ENCODE measurements around the gene CABLES1.
"Not testable (repeated sequence)": the region's sequence is repeated elsewhere in the genome, so short reads cannot be mapped to it uniquely, and the experiment has no call there.

Gene CABLES1

DNA sequence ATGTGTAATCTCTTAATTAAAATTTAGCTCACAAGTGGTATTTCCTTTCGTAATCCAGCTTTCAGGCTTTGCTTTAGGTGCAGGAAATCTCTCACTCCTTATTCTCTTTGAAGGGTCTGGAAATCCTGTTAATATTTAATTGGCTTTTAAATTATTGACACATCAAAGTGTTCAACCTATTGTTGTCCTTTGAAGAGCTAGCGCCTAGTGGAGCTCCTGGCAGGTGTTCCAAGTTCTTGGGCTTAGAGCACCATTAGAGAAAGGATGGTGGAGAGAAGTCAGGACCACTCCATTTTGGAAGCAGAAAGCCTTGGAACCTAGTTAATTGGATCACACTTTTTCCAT, 92.4 kb downstream of the CABLES1 start:
- DNase-seq: no peak

DNA sequence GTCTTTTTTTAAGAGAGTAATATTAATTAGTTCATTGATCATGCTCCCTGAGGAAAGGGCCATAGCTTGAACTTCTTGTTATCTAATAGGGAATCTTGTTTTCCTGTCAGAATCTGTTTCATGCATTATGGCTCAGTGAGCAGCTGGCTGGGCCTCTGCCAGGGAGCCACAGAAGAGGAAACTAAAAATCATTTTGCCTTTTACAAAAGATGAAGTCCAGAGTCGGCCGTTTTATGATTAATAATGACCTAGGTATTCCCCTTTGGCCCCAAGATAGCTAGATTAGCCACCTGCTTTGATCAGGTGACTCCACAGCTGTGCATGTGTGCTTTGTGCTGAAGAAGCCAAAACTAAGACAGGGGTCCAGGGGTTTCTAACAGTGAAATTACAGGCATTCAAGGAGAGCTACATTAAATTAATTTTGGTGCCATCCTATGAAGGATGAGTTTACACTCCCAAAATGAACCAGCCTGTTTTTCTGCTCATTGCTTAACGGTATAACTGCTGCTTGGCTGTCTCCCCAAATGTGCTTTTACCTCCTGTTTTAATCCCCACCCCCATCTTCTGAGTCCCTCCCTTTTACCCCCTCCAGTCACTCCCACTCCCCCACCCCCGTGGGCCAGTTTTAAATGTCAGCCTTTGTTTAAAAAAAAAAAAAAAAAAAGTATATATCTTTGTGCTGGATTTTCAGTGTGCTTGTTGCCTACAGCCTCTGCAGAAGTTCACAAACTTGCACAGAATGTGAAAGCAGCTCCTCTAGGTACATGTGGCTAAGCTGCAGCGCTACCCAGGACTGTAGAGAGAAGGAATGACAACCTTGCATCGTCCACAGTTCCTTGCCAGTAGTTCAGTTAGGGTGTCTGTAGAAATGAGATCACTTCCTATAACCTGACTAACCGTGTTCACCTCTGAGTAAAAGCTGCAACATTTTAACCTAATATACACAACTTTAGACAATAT, 93.1 kb downstream of the CABLES1 start:
- DNase-seq: peak; percentile 28

DNA sequence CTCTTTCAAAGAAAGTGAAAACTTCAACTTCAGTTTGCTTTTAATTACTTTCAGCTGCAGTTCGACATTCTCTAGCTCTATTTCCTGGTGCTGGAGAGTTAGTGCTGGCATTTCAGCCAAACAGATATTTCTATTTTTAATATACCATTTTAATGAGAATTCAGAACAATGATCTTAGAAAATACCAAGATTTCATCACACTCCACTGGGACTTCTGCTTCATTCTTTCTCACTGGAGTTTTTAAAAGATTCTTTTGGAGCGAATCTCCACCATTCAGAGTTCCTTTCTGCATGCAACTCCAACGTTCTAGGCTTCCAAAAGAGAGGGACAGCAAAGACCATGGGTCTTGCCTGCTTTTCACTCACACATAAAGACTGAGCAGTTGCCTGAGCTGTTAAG, 94.2 kb downstream of the CABLES1 start:
- no peak for DNase-seq

DNA sequence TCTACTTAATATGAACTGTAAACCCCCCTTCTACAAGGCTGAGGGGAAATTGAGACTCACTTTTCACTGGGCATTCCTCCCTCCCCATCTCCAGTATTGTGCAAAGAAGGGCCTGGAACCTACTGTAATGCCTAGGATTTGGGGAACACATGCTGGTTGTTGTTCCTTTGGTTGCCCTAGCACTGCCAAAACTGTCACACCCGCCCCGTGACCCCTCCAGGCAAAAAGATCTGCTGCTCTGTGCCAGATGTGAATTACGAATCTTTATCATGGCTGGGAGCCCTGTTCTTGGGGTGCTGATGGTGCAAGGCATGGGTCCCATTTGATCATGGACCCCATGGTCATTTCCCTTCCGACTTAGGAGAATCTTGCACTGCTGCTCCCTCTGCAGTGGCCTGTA, 95.4 kb downstream of the CABLES1 start:
- no peak for DNase-seq

DNA sequence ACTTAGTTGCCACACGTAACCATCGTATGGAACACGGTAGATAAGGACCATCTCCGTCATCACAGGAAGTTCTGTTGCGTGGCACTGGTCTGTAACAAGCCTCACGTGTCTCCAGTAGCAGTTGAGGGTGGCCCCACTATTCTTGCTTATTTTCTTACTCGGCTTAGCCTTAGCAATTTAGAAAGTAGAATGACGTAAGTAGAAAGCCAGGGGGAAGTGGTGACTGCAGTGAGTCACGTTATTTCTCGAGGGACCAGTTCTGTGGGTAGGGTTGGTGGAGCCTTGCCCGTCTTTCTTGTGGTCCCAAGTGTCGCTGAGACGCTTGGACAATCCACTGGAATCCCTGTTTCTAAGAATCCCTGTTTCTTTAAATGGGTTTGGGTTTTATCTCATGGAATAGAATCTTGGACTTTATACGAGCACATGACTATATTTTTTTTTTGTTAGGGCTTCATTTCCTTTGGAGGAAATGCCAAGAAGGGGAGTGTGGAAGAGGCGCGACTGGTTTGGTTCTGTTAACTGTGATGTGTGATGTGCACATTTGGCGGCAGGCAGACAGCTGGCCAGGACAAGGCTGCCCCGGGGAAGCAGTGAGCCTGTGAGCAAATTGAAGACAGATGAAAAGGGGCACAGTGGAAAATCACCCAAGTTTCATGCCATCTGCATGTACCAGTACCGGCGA, 96.2 kb downstream of the CABLES1 start:
- DNase-seq: no peak

DNA sequence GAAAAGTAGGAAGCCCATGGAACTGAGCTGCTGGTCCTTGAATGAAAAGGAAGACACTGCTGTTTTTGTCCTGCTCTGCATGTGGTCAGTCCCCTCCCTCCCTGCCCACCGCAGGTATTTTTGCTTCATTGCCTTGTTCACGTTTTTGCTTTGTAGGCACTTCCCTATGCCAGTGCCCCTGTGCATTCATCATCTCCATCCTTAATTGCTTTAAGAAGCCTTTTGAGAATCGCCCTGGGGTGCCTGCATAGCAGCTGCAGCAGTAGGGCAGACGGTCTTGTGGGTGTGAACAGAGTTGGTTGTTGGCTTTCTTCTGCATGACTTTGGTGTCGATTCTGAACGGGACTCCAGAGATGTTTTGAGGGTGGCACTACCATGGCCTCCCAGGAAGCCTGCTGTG, 97.0 kb downstream of the CABLES1 start:
- no peak for DNase-seq

DNA sequence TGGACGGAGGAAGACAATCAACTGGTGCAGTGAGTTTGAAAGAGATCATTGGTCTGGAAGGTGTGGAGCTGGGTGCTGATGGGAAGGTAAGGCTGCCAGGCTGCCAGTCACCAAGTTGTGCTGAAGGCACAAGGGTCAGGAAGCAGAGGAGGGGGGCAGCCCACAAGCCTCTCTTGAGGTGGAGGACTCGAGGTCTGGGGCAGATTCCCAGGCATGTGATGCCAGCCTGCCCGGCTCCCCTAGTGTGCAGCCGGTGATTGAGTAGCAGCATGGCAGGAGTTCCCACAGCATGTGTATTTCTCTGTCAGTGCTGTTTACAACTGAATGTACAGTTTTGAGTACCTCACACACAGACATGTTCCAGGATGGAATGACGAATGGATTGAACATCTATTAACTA, 99.3 kb downstream of the CABLES1 start:
- no peak for DNase-seq

DNA sequence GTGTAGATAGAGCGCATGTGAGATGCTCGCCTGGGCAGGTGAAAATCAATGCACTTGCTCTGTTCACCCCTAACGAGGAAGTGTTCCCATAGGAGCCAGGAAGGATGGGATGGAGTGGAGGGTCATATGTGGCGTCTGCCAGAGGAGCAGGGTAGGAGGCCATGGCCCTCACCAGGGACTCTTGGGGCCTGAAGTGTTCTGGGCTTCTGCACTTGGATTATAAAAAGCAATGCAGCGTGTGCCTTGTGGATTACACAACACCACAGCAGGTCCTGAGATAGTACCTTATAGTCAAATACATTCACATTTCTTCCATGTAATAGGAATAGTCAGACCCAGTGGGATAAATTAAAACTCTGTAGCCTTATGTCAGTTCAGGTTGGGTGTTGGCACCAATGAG, 100.1 kb downstream of the CABLES1 start:
- no peak for DNase-seq

DNA sequence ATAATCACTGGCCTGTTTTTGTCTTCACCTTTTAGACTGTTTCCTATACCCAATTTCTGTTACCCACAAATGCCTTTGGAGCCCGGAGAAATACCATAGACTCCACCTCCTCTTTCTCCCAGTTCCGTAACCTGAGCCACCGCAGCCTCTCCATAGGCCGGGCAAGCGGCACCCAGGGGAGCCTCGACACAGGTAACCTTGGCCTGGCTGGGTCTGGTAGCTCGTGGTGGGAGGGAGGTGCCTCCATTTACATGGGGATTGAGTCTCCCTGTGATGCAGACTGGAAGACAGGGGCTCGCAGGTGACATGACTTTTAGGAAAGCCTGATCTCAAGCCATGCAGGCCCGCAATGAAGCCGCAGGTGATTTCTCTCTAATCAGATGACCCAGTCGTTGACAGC, 100.6 kb downstream of the CABLES1 start:
- no peak for DNase-seq

DNA sequence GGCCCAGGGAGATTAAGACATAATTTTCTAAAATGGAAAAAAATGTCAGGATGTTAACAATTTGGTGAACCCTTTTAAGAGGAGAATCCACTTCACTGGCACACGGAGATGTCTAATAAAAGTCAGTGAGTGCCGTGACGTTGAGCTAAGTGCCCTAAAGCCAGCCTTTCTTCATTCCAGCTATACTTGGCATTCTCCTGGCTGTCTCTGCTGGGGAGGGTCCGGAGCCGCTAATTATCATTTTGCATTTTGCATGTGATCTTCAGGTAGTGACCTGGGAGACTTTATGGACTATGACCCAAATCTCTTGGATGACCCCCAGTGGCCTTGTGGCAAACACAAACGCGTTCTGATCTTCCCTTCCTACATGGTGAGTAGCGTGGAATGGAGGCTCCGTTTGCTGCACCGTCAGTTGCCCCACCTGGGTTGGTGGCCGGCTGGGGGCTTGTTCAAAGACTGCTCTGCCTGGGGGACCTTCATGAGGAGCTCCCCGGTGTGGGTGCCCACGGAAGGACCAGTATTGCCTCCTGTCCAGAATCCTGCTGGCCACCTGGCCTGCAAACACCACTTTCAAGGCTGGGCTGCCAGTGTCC, 101.7 kb downstream of the CABLES1 start:
- DNase-seq: no peak

DNA sequence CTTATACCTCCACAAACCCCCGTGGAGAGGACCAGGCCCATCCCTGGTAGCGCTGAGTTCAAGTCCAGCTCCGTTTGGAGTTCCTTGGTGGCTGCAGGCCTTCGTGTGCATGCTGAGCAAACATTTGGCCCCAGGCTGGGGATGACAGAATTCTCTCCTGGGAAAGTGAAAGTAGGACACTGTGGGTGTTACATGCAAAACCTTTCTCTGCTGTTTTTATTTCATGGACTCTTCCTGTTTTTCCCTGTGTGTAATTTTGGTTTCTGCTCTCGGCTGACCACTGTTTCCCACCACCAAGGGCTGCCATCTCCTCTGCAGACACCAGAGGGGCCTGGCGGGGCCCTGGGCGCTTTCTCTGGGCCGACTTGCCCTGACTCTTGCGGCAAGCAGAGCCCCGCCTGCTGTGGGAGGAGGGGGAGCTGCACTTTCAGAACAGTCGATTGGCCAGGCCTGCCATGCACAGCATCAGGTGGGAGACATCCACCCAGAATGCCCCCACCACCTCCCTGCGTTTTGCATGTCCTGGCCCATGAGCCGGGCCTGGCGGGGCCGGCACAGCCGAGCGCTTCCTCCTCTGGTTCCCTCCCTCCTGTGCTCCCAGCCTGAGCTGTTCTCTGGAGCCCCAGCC, 102.4 kb downstream of the CABLES1 start:
- DNase-seq: peak; percentile 29

DNA sequence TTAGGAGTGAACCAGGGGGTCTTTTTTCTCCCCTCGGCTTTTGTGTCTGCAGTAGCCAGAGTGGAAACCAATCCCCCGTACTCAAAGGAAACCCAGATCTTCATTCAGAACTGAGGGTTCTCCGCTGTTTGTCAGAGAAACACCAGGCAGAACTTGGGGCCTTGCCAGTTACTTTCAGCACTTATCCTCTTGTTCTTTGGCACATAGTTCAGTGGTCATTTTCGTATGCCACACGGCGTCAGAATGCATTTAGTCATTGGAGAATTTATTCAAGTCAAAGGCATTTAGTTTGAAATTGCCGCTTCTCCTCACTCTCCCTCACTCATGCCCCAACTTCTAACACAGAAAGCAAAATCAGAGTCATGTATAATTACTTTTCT, 102.9 kb downstream of the CABLES1 start:
- DNase-seq: peak; percentile 68

DNA sequence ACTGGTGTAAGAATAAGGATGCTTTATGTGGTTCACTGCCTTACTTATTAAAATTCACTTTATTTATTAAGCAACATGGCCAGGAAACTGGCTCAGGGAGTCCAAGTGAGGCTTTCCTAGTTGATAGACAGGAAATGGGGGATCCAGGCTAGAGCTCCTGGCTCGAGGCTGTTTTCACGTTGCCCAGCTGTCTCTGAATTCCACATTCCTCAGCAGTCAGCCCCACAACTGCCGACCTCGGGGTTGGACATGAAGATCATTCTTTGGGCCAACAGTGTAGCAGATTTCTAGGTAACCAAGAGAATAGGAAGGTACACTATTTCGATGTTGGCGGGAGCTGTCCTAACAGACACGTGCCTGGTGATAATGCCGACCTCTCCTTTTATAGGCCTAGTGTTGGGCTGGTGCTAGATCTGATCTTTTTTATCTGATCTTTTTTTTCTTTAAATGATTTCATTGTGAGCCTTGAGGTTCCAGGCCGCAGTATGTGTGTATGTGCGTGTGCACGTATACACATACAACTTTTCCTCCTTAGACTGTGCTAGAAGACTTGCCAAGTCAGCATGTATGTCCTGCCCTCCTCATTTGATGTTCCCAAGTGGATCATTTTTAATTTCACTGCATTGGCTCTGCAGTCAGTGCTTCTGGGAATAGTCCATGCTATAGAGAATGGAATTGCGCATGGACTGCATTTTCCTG, 103.5 kb downstream of the CABLES1 start:
- peak; percentile 48 for DNase-seq

DNA sequence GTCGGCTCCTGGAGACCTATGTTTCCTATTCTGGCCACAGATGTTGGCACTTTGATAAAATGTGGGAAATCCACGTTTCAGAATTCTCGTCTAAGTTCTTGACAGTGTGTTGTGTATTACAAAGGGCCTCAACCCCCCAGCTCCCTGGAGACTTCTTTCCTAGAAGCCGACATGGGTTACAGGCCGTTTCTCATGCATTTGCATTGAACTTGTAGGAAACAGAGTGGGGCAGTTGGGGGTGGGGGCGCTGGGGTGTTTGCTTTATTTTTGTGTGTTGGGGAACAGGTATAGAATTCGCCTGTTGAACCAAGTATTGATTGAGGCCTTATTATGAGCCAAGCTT, 104.0 kb downstream of the CABLES1 start:
- no peak for DNase-seq

DNA sequence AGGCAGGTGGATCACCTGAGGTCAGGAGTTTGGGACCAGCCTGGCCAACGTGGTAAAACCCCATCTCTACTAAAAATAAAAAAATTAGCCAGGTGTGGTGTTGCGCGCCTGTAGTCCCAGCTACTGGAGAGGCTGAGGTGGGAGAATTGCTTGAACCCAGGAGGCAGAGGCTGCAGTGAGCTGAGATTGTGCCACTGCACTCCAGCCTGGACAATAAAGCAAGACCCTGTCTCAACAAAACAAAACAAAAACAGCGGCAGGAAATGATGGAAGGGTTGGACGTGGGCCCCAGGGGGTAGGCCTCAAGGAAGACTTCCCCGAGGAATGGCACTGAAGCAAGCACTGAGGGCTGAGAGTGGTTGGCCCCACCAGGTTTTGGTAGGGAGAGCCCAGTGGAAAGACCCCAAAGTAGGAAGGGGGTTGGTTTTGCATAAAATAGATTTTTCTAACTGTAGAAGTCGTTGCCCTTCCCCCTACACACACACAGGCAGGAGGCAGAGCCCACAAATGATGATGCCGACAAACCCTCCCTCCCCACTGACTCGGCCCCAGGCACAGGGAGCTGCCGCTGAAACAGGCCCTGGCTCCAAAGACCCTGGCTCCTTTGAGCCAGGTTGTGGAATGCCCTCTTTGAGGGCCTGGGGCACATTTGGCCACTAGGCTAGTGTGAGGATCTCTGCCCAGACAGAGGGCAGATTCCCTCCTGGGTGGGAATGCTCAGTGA, 104.8 kb downstream of the CABLES1 start:
- no peak for DNase-seq

DNA sequence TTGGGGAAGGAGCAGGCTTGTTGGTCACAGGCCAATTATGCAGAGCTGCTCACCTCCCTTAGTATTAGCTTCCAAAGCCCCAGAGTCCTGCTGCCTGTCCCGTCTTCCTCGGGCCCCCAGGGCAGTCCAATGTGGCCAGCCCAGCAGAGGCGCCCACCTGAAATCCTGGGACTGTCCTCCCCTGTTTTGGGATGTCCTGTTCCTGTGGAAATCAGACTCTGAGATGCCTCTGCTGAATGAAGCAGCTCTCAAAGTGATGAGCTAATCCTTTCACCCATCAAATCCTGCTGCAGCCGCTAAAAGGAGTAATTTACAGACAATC, 105.3 kb downstream of the CABLES1 start:
- DNase-seq: no peak

DNA sequence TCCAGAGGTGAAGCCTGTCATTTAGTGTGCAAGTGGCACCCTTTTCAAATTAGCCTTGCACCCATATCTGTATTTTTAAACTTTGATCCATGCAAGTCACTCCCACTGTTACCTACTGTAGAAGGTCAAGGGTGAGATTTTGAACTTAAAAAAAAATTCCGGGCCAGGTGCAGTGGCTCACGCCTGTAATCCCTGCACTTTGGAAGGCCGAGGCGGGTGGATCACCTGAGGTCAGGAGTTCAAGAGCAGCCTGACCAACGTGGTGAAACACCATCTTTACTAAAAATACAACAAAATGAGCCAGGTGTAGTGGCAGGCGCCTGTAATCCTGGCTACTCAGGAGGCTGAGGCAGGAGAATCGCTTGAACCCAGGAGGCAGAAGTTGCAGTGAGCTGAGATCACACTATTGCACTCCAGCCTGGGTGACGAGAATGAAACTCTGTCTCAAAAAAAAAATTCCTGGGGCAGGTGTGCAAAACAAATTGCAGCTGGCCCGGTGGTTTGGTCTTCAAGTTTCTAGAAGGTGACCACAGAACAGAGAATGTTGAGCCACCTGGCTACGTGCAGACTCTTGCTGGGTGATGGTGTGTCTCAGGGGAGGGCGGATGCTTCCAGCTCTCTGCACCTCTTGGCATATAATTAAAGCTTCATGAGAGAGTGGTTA, 106.7 kb downstream of the CABLES1 start:
- not testable (repeated sequence) for DNase-seq

DNA sequence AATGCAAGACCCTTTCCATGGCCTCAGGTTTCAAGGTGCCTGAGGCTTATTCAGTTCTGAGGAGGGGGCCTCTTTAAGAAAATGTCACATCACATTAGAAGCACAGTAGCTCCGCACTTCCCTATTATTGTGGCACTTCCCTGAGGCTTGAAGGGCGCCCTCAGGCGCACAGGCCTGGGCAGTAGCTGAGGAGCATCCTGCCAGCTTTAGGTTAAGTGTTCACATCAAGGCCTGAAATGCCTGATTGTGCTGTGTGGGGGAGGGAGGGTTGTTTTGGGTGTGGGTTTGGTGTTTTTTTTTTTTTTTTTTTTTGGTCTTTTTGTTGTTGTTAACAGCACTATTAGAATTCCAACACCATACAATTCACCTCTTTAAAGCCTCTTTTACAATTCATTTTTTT, 107.9 kb downstream of the CABLES1 start:
- no peak for DNase-seq

DNA sequence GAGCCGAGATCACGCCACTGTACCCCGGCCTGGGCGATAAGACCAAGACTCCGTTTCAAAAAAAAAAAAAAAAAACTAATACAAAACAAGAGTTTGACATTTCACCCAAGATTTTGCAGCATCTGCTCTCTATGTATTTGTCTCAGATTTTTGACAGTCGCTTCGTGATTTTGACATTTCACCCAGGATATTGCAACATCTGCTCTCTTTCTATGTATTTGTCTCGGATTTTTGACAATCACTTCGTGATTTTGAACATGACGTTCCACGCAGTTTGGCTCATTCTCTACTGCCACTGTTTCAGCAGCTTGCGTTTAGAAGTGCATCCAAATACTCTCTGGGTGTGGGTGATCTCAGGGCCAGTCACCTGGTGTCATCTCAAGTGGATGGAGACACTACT, 108.5 kb downstream of the CABLES1 start:
- DNase-seq: no peak

DNA sequence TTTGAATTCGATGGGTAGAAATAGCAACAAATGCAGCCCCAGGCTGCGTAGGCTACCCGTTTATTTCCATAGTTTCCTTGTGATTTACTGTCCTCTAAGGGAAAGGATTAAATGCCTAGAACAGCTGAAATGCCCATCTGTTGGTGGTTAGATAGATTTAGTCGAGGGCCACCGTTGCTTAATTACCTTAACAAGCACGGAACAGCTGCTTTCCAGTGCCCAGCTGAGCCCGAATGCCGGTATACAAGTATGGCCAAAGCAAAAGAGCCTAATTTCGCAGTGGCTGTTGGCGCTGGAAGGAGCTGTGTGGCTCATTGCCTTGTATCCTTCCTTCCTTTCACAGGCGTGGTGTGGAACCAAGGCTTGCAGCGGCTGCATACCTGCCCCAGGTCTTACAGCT, 109.1 kb downstream of the CABLES1 start:
- DNase-seq: no peak

DNA sequence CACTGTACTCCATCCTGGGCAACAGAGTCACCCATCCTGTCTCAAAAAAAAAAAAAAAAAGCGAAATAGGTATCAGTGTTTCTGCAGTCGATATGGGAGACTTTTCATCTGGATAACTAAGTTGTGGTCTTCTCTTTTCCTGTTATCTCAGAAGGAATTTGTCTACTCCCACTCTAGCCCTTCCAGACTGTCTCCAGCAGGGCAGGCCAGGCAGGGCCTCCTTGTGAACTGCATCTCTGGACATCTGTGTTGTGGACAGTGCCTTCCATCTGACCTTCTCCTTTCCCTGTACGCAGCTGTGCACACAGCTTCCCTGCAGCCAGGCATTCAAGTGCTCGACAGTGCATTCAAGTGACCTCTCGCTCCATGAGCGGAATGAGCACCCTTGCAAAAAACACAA, 110.2 kb downstream of the CABLES1 start:
- DNase-seq: no peak

DNA sequence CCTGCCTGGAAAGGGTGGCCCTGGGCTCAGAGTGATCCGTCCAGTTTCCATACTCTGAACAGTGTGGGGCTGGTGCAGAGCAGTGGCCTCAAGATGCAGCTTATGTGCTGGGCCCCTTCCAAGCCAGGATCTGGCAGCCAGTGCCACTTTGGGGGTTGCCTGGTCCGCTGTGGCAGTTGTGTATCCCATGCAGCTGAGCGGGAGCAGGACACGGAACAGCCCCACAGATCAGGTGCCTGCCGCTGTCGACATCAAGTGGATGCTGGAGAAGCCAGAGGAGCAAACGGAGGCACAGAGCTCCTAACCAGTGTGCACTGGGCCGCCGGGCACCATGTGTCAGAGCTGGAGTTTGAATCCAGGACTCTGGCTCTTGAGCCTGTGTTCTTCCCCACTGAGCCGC, 112.0 kb downstream of the CABLES1 start:
- DNase-seq: no peak
